ENCODE results near the gene BCOR. TPM values are rescaled to one million over a fixed set of nuclear protein-coding genes. Genes with fewer than 3 reads are reported as not detected.

BCOR gene
- total RNA-seq, 1 experiment from 2014 or later = 134 TPM

- Mint-ChIP-seq H3K4me1 (peaks cover 55 to 66% of the 10 kb centered on the region in 2 experiments), H3K36me3 (ENCODE audit: insufficient read depth in 1 of 3, low read depth in 3 of 3) (peaks cover 16 to 67% (median 40%) of the 10 kb centered on the region in 3 experiments), H3K9me3 (peaks cover 58 to 62% of the 10 kb centered on the region in 2 experiments), H3K27me3 (ENCODE audit: low read depth) (peaks cover 15% of the 10 kb centered on the region), H3K27ac (no peak overlapping the region), H3K4me3 (no peak overlapping the region; a peak in 1 of 5 replicates)
- no peak overlapping the region for H3K27ac ChIP-seq (ENCODE audit: insufficient read length, low read depth, low read length)
- no peak overlapping the region for H3K56ac ChIP-seq (ENCODE audit: insufficient read length, low read depth, low read length)
- no peaks in the 10 kb centered on the region for H3K9me3 ChIP-seq (ENCODE audit: control insufficient read depth, low read depth, low read length)
- H3K18ac ChIP-seq (ENCODE audit: insufficient read length, low read depth, low read length) = no peak overlapping the region
- peaks cover 11% of the 10 kb centered on the region for H3K23me2 ChIP-seq (ENCODE audit: insufficient read length, low read depth, low read length, poor library complexity, severe bottlenecking)
- no peak overlapping the region for H2BK15ac ChIP-seq (ENCODE audit: low read depth, low read length)
- no peak overlapping the region for H3K4ac ChIP-seq (ENCODE audit: low read depth, low read length)
- H2BK120ac ChIP-seq (ENCODE audit: low read depth, low read length, poor library complexity, severe bottlenecking) = no peak overlapping the region
- H4K91ac ChIP-seq (ENCODE audit: insufficient read length, low read depth, low read length) = no peak overlapping the region
- H3K27me3 ChIP-seq (ENCODE audit: insufficient read depth, low read length) = peaks cover 12% of the 10 kb centered on the region; the same call in 1 of the 2 replicates
- H2AK5ac ChIP-seq (ENCODE audit: insufficient read length, low read length) = no peak overlapping the region
- H2BK20ac ChIP-seq (ENCODE audit: low read depth, low read length, poor library complexity, severe bottlenecking) = no peak overlapping the region
- H3K14ac ChIP-seq (ENCODE audit: insufficient read depth, low read length) = no peak overlapping the region
- no CpG with 5 or more reads among the region's 9 CpGs for WGBS (ENCODE audit: extremely low coverage, insufficient read length, low lambda C conversion rate)
- H3K79me2 ChIP-seq (ENCODE audit: insufficient read depth, low read length) = peaks cover 11% of the 10 kb centered on the region; the same call in 1 of the 2 replicates
- TF ChIP-seq CTCF (conservative IDR thresholded peaks at IDR 0.05) = peak; percentile 39; the same call in 1 of the 3 replicates
- no peak overlapping the region for H4K8ac ChIP-seq (replicated peaks; ENCODE audit: insufficient read length, low read depth, low read length)
- no peak overlapping the region for H2BK5ac ChIP-seq (ENCODE audit: insufficient read length, low read length)
- H3T11ph ChIP-seq (ENCODE audit: low read length) = no peak overlapping the region
- H3K4me1 ChIP-seq (ENCODE audit: insufficient read depth, low read length) = peaks cover 22% of the 10 kb centered on the region
- no peak overlapping the region for H2AFZ ChIP-seq (ENCODE audit: low read length)
- no peak overlapping the region for H3K23ac ChIP-seq (ENCODE audit: insufficient read length, low read depth, low read length)
- DNase-seq = no peak
- H3K79me1 ChIP-seq (ENCODE audit: insufficient read depth, low read depth, low read length, poor library complexity, severe bottlenecking) = no peaks in the 10 kb centered on the region
- no peak overlapping the region for H2BK12ac ChIP-seq (ENCODE audit: insufficient read length, low read depth, low read length)
- H3K4me2 ChIP-seq (ENCODE audit: insufficient read depth, insufficient read length, low read length) = no peak overlapping the region
- no peak overlapping the region for H4K5ac ChIP-seq (ENCODE audit: insufficient read length, low read depth, low read length)
- no peaks in the 10 kb centered on the region for H4K20me1 ChIP-seq (ENCODE audit: control insufficient read depth, insufficient read depth, insufficient read length)
- no peak overlapping the region for H3K9ac ChIP-seq (ENCODE audit: extremely low read depth, insufficient read length, low read length)
Measured at GRCh38 chrX:40079572-40079971, 18.2 kb downstream of the BCOR start.

Data from H9 (cell line).